K562 (cell line): ENCODE measurements around the gene SPRYD3. TPM values are rescaled to one million over a fixed set of nuclear protein-coding genes. Genes with fewer than 3 reads are reported as not detected.

Source experiments
- ATF1 ChIP-seq, 2 experiments: fragments of 450-650 bp in 1 of 2; IDR thresholded peaks; 2 replicates each; pipeline ENCODE4 v1.6.1; 2016; ENCODE audit warnings: missing compliant biosample characterization in 1 of 2, missing genetic modification characterization in 1 of 2
- BCL6 ChIP-seq: fragments of 250-450 bp; sonication (Bioruptor Pico); IDR thresholded peaks from 2 replicates; pipeline ENCODE4 v1.4.0; 2020
- BMI1 ChIP-seq: fragments of 150-350 bp; IDR thresholded peaks from 2 replicates; pipeline ENCODE4 v1.6.1; 2014; ENCODE audit warnings: low read length
- CAMTA2 ChIP-seq: fragments of 250-450 bp; sonication (Bioruptor Pico); conservative IDR thresholded peaks from 2 replicates; pipeline ENCODE4 v1.5.1; 2022
- CREM ChIP-seq: IDR thresholded peaks from 2 replicates; pipeline ENCODE4 v1.6.1; 2014; ENCODE audit warnings: antibody characterized with exemption, low read depth
- EWSR1 ChIP-seq: fragments of 450-650 bp; IDR thresholded peaks from 2 replicates; pipeline ENCODE4 v1.6.1; 2018; ENCODE audit warnings: borderline replicate concordance, mild to moderate bottlenecking, low read depth, moderate library complexity; ENCODE audit not compliant: partially characterized antibody
- NCOA2 ChIP-seq, 2 experiments: fragments of 450-650 bp; IDR thresholded peaks; 2 replicates each; pipeline ENCODE4 v1.6.1; 2018; ENCODE audit warnings: mild to moderate bottlenecking in 2 of 2, moderate library complexity in 1 of 2; ENCODE audit not compliant: partially characterized antibody in 2 of 2
- NFXL1 ChIP-seq: fragments of 450-650 bp; formaldehyde crosslinking; IDR thresholded peaks from 2 replicates; pipeline ENCODE4 v1.4.0; 2021; ENCODE audit warnings: mild to moderate bottlenecking
- NFYB ChIP-seq: IDR thresholded peaks from 2 replicates; pipeline ENCODE4 v1.6.1; 2011; ENCODE audit warnings: mild to moderate bottlenecking, moderate library complexity; ENCODE audit not compliant: insufficient read length; ENCODE audit errors: extremely low read depth
- POLR3G ChIP-seq: IDR thresholded peaks from 2 replicates; pipeline ENCODE4 v1.6.1; 2011; ENCODE audit not compliant: insufficient read length, insufficient replicate concordance; ENCODE audit errors: extremely low read depth
- RB1 ChIP-seq: fragments of 450-650 bp; IDR thresholded peaks from 2 replicates; pipeline ENCODE4 v1.6.1; 2017; ENCODE audit warnings: low read depth, mild to moderate bottlenecking
- RBBP5 ChIP-seq: fragments of 200-600 bp; sonication (generic); IDR thresholded peaks from 2 replicates; pipeline ENCODE4 v1.6.1; 2012; ENCODE audit warnings: borderline replicate concordance, mild to moderate bottlenecking, low read length, control low read depth, inconsistent platforms; ENCODE audit not compliant: insufficient read depth, poor library complexity, severe bottlenecking
- RUNX1 ChIP-seq: sonication (generic); IDR thresholded peaks from 2 replicates; pipeline ENCODE4 v1.6.1; 2016; ENCODE audit warnings: antibody characterized with exemption, low read depth
- SAP30 ChIP-seq: fragments of 200-600 bp; sonication (generic); IDR thresholded peaks from 2 replicates; pipeline ENCODE4 v1.6.1; 2012; ENCODE audit warnings: borderline replicate concordance, low read depth, mild to moderate bottlenecking, moderate library complexity, low read length, control low read depth, inconsistent platforms; ENCODE audit not compliant: insufficient read depth, poor library complexity, severe bottlenecking
- SMARCA4 ChIP-seq: fragments of 450-650 bp; IDR thresholded peaks from 2 replicates; pipeline ENCODE4 v1.6.1; 2016
- SMARCA5 ChIP-seq: fragments of 450-650 bp; IDR thresholded peaks from 2 replicates; pipeline ENCODE4 v1.6.1; 2016
- TAL1 ChIP-seq: fragments of 450-650 bp; IDR thresholded peaks from 2 replicates; pipeline ENCODE4 v1.6.1; 2016; ENCODE audit warnings: mild to moderate bottlenecking
- TCF7L2 ChIP-seq: fragments of 150-350 bp; IDR thresholded peaks from 2 replicates; pipeline ENCODE4 v1.6.1; 2016; ENCODE audit warnings: low read depth, mild to moderate bottlenecking, low read length, moderate library complexity
- TEAD1 ChIP-seq, 2 experiments: fragments of 450-650 bp in 1 of 2; sonication (generic) in 1 of 2; formaldehyde crosslinking; IDR thresholded peaks; 2 replicates each; pipeline versions ENCODE4 v1.4.0 to v1.8.0; 2020 to 2022; ENCODE audit warnings: mild to moderate bottlenecking in 2 of 2, missing genetic modification reagents in 1 of 2
- WHSC1 ChIP-seq: IDR thresholded peaks from one replicate; pipeline ENCODE4 v1.6.1; 2012; ENCODE audit warnings: low read length, control low read depth, inconsistent platforms
- XRCC3 ChIP-seq: fragments of 450-650 bp; IDR thresholded peaks from 2 replicates; pipeline ENCODE4 v1.6.1; 2017; ENCODE audit warnings: mild to moderate bottlenecking, moderate library complexity
- ZFP1 ChIP-seq: fragments of 450-650 bp; formaldehyde crosslinking; IDR thresholded peaks from 2 replicates; pipeline ENCODE4 v1.4.0; 2020; ENCODE audit warnings: mild to moderate bottlenecking, mixed read lengths
- ZNF143 ChIP-seq: sonication (generic); formaldehyde crosslinking; IDR thresholded peaks from 2 replicates; pipeline ENCODE4 v1.9.0; 2022; ENCODE audit warnings: mild to moderate bottlenecking, missing genetic modification reagents
- ZNF174 ChIP-seq: fragments of 250-450 bp; sonication (Bioruptor Pico); IDR thresholded peaks from 2 replicates; pipeline ENCODE4 v1.4.0; 2020; ENCODE audit warnings: mild to moderate bottlenecking
- ZNF431 ChIP-seq: sonication (generic); formaldehyde crosslinking; IDR thresholded peaks from 2 replicates; pipeline ENCODE4 v1.8.0; 2022; ENCODE audit warnings: mild to moderate bottlenecking, missing genetic modification reagents
- ZNF717 ChIP-seq: fragments of 250-450 bp; sonication (Bioruptor Pico); IDR thresholded peaks from 2 replicates; pipeline ENCODE4 v1.5.0; 2021
- polyA plus RNA-seq, 8 experiments: library from polyadenylated mRNA; depleted of rRNA in 4 of 8; stranded (reverse) in 5 of 8; unstranded in 3 of 8; fragments of >200 nt; fragmentation: Nextera tagmentation in 2 of 8; fragmentation: Illumina TruSeq in 1 of 8; extraction: Ambion mirVana in 2 of 8; extraction: Trizol in 1 of 8; gene quantifications; 2 replicates each; pipeline versions ENCODE4 v1.2.1 to v1.2.3, GENCODE V29; 2011 to 2014; ENCODE audit warnings: inconsistent platforms in 1 of 8, missing spikeins in 1 of 8
- total RNA-seq, 7 experiments: library from RNA; depleted of rRNA in 6 of 7; stranded (reverse); fragments of >200 nt in 6 of 7; fragmentation: Illumina TruSeq in 2 of 7; extraction: Trizol in 2 of 7; gene quantifications; 2 replicates each; pipeline versions ENCODE4 v1.2.1 to v1.2.3, GENCODE V29; 2011 to 2021; ENCODE audit warnings: low replicate concordance in 1 of 7
- TF ChIP-seq, protein P1 (sequence below): fragments of 250-450 bp; sonication (Bioruptor Pico); IDR thresholded peaks from 2 replicates; pipeline ENCODE4 v1.8.0; 2021; ENCODE audit warnings: moderate library complexity, mild to moderate bottlenecking, inconsistent platforms
- TF ChIP-seq, protein P2 (sequence below): fragments of 250-450 bp; sonication (Bioruptor Pico); IDR thresholded peaks from 2 replicates; pipeline ENCODE4 v1.6.1; 2021; ENCODE audit warnings: mild to moderate bottlenecking
- TF ChIP-seq, protein P3 (sequence below): sonication (generic); formaldehyde crosslinking; IDR thresholded peaks from 2 replicates; pipeline ENCODE4 v1.9.0; 2022; ENCODE audit warnings: mild to moderate bottlenecking, missing genetic modification reagents

SPRYD3 gene
- total and polyA plus RNA-seq, 9 of the 15 experiments (the other 6 are each of a cell fraction or from before 2014, with no cell fraction given) = 1.5 to 13.6 (median 7.6) TPM

DNA sequence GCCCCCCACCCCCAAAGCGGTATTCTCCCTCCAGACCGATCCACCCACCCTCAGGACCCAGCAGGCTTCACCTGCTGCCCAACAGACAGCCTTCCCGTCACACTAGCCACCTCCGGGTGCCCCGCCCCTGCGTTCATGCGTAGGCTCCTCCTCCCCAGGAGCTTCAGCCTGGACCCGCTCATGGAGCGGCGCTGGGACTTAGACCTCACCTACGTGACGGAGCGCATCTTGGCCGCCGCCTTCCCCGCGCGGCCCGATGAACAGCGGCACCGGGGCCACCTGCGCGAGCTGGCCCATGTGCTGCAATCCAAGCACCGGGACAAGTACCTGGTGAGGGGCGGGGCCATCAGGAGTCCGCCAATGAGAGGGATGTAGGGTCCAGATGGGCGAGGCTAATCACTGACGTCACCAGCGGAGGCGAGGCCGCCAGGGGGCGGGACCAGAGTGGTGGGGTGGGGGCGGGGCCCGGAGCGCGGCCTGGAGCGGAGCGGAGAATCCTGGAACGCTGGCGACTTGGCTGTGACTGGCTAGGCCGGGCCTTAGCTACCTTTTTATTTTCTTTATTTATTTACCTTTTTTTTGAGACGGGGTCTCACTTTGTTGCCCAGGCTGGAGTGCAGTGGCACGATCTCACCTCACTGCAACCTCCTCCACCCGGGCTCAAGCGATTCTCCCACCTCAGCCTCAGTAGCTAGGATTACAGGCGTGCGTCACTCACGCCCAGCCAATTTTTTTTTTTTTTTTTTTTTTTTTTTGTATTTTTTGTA is 24.9 kb downstream of the SPRYD3 start (continued):
- no peak for TF ChIP-seq TEAD1 (CRISPR knock-in tag; IDR thresholded peaks at IDR 0.05)
- TF ChIP-seq BCL6 (CRISPR knock-in tag) = no peak
- TF ChIP-seq RUNX1 = 0 out of 2 replicates have a peak, but pooled peaks have one; percentile 28
- TF ChIP-seq CREM = peak; percentile 85
- no peak for TF ChIP-seq WHSC1
- TF ChIP-seq, protein P1, sequence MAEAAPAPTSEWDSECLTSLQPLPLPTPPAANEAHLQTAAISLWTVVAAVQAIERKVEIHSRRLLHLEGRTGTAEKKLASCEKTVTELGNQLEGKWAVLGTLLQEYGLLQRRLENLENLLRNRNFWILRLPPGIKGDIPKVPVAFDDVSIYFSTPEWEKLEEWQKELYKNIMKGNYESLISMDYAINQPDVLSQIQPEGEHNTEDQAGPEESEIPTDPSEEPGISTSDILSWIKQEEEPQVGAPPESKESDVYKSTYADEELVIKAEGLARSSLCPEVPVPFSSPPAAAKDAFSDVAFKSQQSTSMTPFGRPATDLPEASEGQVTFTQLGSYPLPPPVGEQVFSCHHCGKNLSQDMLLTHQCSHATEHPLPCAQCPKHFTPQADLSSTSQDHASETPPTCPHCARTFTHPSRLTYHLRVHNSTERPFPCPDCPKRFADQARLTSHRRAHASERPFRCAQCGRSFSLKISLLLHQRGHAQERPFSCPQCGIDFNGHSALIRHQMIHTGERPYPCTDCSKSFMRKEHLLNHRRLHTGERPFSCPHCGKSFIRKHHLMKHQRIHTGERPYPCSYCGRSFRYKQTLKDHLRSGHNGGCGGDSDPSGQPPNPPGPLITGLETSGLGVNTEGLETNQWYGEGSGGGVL (CRISPR knock-in tag) = no peak
- TF ChIP-seq SMARCA5 = no peak
- TF ChIP-seq ATF1 (CRISPR knock-in tag; IDR thresholded peaks at IDR 0.05) = no peak
- peak; percentile 90 for TF ChIP-seq ATF1 (tag; IDR thresholded peaks at IDR 0.05)
- no peak for TF ChIP-seq ZNF717
- no peak for TF ChIP-seq BMI1
- TF ChIP-seq CAMTA2 (CRISPR knock-in tag) = no peak
- TF ChIP-seq ZFP1 = no peak
- TF ChIP-seq ZNF174 (CRISPR knock-in tag) = no peak
- TF ChIP-seq, protein P2, sequence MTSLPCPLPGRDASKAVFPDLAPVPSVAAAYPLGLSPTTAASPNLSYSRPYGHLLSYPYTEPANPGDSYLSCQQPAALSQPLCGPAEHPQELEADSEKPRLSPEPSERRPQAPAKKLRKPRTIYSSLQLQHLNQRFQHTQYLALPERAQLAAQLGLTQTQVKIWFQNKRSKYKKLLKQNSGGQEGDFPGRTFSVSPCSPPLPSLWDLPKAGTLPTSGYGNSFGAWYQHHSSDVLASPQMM = no peak
- peak; percentile 41; the same call in 1 of the 2 replicates for TF ChIP-seq SMARCA4
- peak; percentile 70; the same call in 1 of the 2 replicates for TF ChIP-seq RB1
- no peak for TF ChIP-seq NFYB
- 0 out of 2 replicates have a peak, but pooled peaks have one; percentile 26 for TF ChIP-seq ZNF431 (CRISPR knock-in tag)
- TF ChIP-seq ZNF143 (CRISPR knock-in tag) = no peak
- no peak for TF ChIP-seq NFXL1 (CRISPR knock-in tag)
- peak; percentile 36 for TF ChIP-seq RBBP5
- no peak for TF ChIP-seq TAL1
- TF ChIP-seq, protein P3, sequence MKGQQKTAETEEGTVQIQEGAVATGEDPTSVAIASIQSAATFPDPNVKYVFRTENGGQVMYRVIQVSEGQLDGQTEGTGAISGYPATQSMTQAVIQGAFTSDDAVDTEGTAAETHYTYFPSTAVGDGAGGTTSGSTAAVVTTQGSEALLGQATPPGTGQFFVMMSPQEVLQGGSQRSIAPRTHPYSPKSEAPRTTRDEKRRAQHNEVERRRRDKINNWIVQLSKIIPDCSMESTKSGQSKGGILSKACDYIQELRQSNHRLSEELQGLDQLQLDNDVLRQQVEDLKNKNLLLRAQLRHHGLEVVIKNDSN (CRISPR knock-in tag) = no peak
- peak; percentile 83 for TF ChIP-seq SAP30
- no peak for TF ChIP-seq TCF7L2
- no peak for TF ChIP-seq EWSR1
- no peak for TF ChIP-seq NCOA2 (IDR thresholded peaks at IDR 0.05; ENCODE audit: partially characterized antibody in 2 of 2)
- TF ChIP-seq POLR3G = no peak
- no peak for TF ChIP-seq XRCC3
